ENCODE measurements around the gene VSIG1.

The VSIG1 gene

GRCh38 chrX:108033890-108034289 lies 11.0 kb upstream of the VSIG1 start:
- no peak for DNase-seq (ENCODE audit: extremely low spot score)
- POLR2A ChIA-PET = no interaction called here
- CTCF ChIA-PET = no interaction called here
- TF ChIP-seq HDGF (IDR thresholded peaks at IDR 0.05; ENCODE audit: borderline replicate concordance) (no peak), PKNOX1 (IDR thresholded peaks at IDR 0.05) (no peak), FOXM1 (IDR thresholded peaks at IDR 0.05; ENCODE audit: borderline replicate concordance) (no peak), TARDBP (IDR thresholded peaks at IDR 0.05) (no peak)

- POLR2A ChIA-PET = no interaction called here
- CTCF ChIA-PET = no interaction called here
- TF ChIP-seq FOXK2 (IDR thresholded peaks at IDR 0.05) = no peak
- no peak for TF ChIP-seq FOXM1 (IDR thresholded peaks at IDR 0.05; ENCODE audit: borderline replicate concordance)
- TF ChIP-seq NFRKB (IDR thresholded peaks at IDR 0.05) = no peak
- no peak for TF ChIP-seq ARNT (IDR thresholded peaks at IDR 0.05)
- DNase-seq (ENCODE audit: extremely low spot score) = no peak
Observed at GRCh38 chrX:108034725-108035124, 10.1 kb upstream of the VSIG1 start.

GRCh38 chrX:108036298-108036973 lies 8.4 kb upstream of the VSIG1 start:
- TF ChIP-seq CTBP1 (IDR thresholded peaks at IDR 0.05; ENCODE audit: borderline replicate concordance) = no peak
- no peak for TF ChIP-seq HDGF (IDR thresholded peaks at IDR 0.05; ENCODE audit: borderline replicate concordance)
- TF ChIP-seq PKNOX1 (IDR thresholded peaks at IDR 0.05) = no peak
- no peak for TF ChIP-seq BHLHE40 (IDR thresholded peaks at IDR 0.05; ENCODE audit: borderline replicate concordance)
- no peak for TF ChIP-seq FOXA1 (IDR thresholded peaks at IDR 0.05)
- TF ChIP-seq SUZ12 (IDR thresholded peaks at IDR 0.05) = no peak
- no peak for TF ChIP-seq NFRKB (IDR thresholded peaks at IDR 0.05)
- TF ChIP-seq FOXK2 (IDR thresholded peaks at IDR 0.05) = no peak
- no peak for TF ChIP-seq ZNF384 (IDR thresholded peaks at IDR 0.05)
- no peak for TF ChIP-seq ARNT (IDR thresholded peaks at IDR 0.05)
- no peak for TF ChIP-seq ELF4 (IDR thresholded peaks at IDR 0.05)
- no peak for TF ChIP-seq L3MBTL2 (conservative IDR thresholded peaks at IDR 0.05)
- no peak for TF ChIP-seq SP1 (IDR thresholded peaks at IDR 0.05)
- no peak for TF ChIP-seq TARDBP (IDR thresholded peaks at IDR 0.05)
- TF ChIP-seq FOXM1 (IDR thresholded peaks at IDR 0.05; ENCODE audit: borderline replicate concordance) = no peak
- no peak for TF ChIP-seq LEF1 (IDR thresholded peaks at IDR 0.05; ENCODE audit: borderline replicate concordance)
- POLR2A ChIA-PET = no interaction called here
- DNase-seq (ENCODE audit: extremely low spot score) = no peak
- CTCF ChIA-PET = interaction anchor here (1.2 kb wide), 1 partner anchor 58 kb away, joined by 3 read pairs; no protein-coding TSS in a partner anchor

GRCh38 chrX:108049649-108050048 lies 4.8 kb downstream of the VSIG1 start:
- no peak for DNase-seq (ENCODE audit: extremely low spot score)
- ChIA-PET CTCF (no interaction called here), POLR2A (no interaction called here)
- no peak for TF ChIP-seq ARNT (IDR thresholded peaks at IDR 0.05)
- no peak for TF ChIP-seq NFRKB (IDR thresholded peaks at IDR 0.05)
- no peak for TF ChIP-seq SP1 (IDR thresholded peaks at IDR 0.05)
- no peak for TF ChIP-seq HDGF (IDR thresholded peaks at IDR 0.05; ENCODE audit: borderline replicate concordance)
- TF ChIP-seq BHLHE40 (IDR thresholded peaks at IDR 0.05; ENCODE audit: borderline replicate concordance) = no peak
- TF ChIP-seq SUZ12 (IDR thresholded peaks at IDR 0.05) = no peak
- TF ChIP-seq PKNOX1 (IDR thresholded peaks at IDR 0.05) = no peak
- TF ChIP-seq L3MBTL2 (conservative IDR thresholded peaks at IDR 0.05) = no peak
- no peak for TF ChIP-seq ZNF384 (IDR thresholded peaks at IDR 0.05)
- no peak for TF ChIP-seq CTBP1 (IDR thresholded peaks at IDR 0.05; ENCODE audit: borderline replicate concordance)
- no peak for TF ChIP-seq LEF1 (IDR thresholded peaks at IDR 0.05; ENCODE audit: borderline replicate concordance)
- no peak for TF ChIP-seq ELF4 (IDR thresholded peaks at IDR 0.05)
- no peak for TF ChIP-seq TARDBP (IDR thresholded peaks at IDR 0.05)
- no peak for TF ChIP-seq FOXM1 (IDR thresholded peaks at IDR 0.05; ENCODE audit: borderline replicate concordance)
- TF ChIP-seq FOXK2 (IDR thresholded peaks at IDR 0.05) = no peak
- no peak for TF ChIP-seq FOXA1 (IDR thresholded peaks at IDR 0.05)

GRCh38 chrX:108053218-108053617 lies 8.4 kb downstream of the VSIG1 start:
- ChIA-PET POLR2A (no interaction called here), CTCF (no interaction called here)
- no peak for TF ChIP-seq BHLHE40 (IDR thresholded peaks at IDR 0.05; ENCODE audit: borderline replicate concordance)
- TF ChIP-seq FOXK2 (IDR thresholded peaks at IDR 0.05) = no peak
- TF ChIP-seq L3MBTL2 (conservative IDR thresholded peaks at IDR 0.05) = no peak
- TF ChIP-seq ZNF384 (IDR thresholded peaks at IDR 0.05) = no peak
- no peak for TF ChIP-seq LEF1 (IDR thresholded peaks at IDR 0.05; ENCODE audit: borderline replicate concordance)
- no peak for TF ChIP-seq ELF4 (IDR thresholded peaks at IDR 0.05)
- no peak for TF ChIP-seq SP1 (IDR thresholded peaks at IDR 0.05)
- TF ChIP-seq FOXA1 (IDR thresholded peaks at IDR 0.05) = no peak
- no peak for TF ChIP-seq SUZ12 (IDR thresholded peaks at IDR 0.05)
- no peak for DNase-seq (ENCODE audit: extremely low spot score)

GRCh38 chrX:108055546-108055945 lies 10.7 kb downstream of the VSIG1 start:
- POLR2A ChIA-PET = no interaction called here
- no peak for DNase-seq (ENCODE audit: extremely low spot score)
- no peak for TF ChIP-seq CTBP1 (IDR thresholded peaks at IDR 0.05; ENCODE audit: borderline replicate concordance)
- TF ChIP-seq ZNF384 (IDR thresholded peaks at IDR 0.05) = no peak
- CTCF ChIA-PET = no interaction called here

- CTCF ChIA-PET = interaction anchor here (1.9 kb wide), 1 partner anchor 11 kb away, joined by 6 read pairs; no protein-coding TSS in a partner anchor
- POLR2A ChIA-PET = no interaction called here
- no peak for DNase-seq (ENCODE audit: extremely low spot score)
- TF ChIP-seq ARNT (IDR thresholded peaks at IDR 0.05) (no peak), FOXM1 (IDR thresholded peaks at IDR 0.05; ENCODE audit: borderline replicate concordance) (no peak)
Observed at GRCh38 chrX:108059801-108060200, 14.9 kb downstream of the VSIG1 start.

Data from HEK293T (cell line).